GM23338 (cell line): ENCODE data around the gene LYPLAL1.

Experiments
- CREB1 ChIP-seq: fragments of 250-450 bp; sonication (Bioruptor Pico); IDR thresholded peaks from 2 replicates; pipeline ENCODE4 v1.5.0; 2020; ENCODE audit warnings: low read depth, mild to moderate bottlenecking, moderate library complexity
- CTCF ChIP-seq, 2 experiments: fragments of 200-600 bp in 1 of 2; sonication (generic) in 1 of 2; conservative IDR thresholded peaks; 2 replicates each; pipeline versions ENCODE4 v1.5.1 to v1.6.1; 2016 to 2017; ENCODE audit warnings: antibody characterized with exemption in 2 of 2, low read depth in 2 of 2, mild to moderate bottlenecking in 2 of 2, moderate library complexity in 1 of 2
- ETS1 ChIP-seq: IDR thresholded peaks from 2 replicates; pipeline ENCODE4 v1.6.1; 2016; ENCODE audit warnings: antibody characterized with exemption
- POLR2AphosphoS5 ChIP-seq: IDR thresholded peaks from 2 replicates; pipeline ENCODE4 v1.6.1; 2016; ENCODE audit warnings: antibody characterized with exemption, low read depth
- REST ChIP-seq: IDR thresholded peaks from one replicate; pipeline ENCODE4 v1.6.1; 2018; ENCODE audit warnings: antibody characterized with exemption; ENCODE audit not compliant: unreplicated experiment

- TF ChIP-seq REST (no peak), ETS1 (no peak), CTCF (conservative IDR thresholded peaks at IDR 0.05; ENCODE audit: low read depth in 2 of 2) (no peak), CREB1 (CRISPR knock-in tag) (no peak), POLR2AphosphoS5 (no peak)
These were observed 49.5 kb upstream of the LYPLAL1 start for GRCh38 chr1:219124163-219124562.
